A673 (cell line): ENCODE measurements around the gene ZNF487.

Source experiments
- EZH2 ChIP-seq: fragments of 200-600 bp; sonication (generic); IDR thresholded peaks from 2 replicates; pipeline ENCODE4 v1.6.1; 2017; ENCODE audit warnings: borderline replicate concordance, low read depth, mild to moderate bottlenecking, mixed read lengths, antibody characterized with exemption, low read length; ENCODE audit not compliant: poor library complexity, severe bottlenecking
- TF ChIP-seq, protein P1 (sequence below): fragments of 300-800, 200-600 bp; sonication (generic); conservative IDR thresholded peaks from 2 replicates; pipeline ENCODE4 v1.5.1; 2017; ENCODE audit warnings: low read depth, mild to moderate bottlenecking, antibody characterized with exemption, low read length, moderate library complexity, mixed read lengths

DNA sequence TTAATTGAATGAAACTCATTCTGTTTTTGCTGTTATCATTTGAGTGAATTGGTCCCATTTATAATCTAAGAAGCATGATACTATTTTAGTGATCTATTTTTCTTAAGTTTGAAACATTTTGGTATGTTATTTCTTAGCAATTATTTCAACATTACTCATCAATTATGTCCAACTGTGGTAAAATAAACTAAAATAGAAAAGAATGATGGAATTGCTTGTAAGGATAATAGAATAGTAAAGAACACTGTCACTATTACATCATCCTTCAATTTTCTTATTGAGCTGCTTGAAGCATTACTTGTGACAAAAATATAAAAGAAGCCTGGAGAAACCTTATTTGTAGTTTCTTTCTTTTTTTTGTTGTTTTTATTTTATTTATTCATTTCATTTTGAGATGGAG, 42.4 kb downstream of the ZNF487 start:
- TF ChIP-seq, protein P1, sequence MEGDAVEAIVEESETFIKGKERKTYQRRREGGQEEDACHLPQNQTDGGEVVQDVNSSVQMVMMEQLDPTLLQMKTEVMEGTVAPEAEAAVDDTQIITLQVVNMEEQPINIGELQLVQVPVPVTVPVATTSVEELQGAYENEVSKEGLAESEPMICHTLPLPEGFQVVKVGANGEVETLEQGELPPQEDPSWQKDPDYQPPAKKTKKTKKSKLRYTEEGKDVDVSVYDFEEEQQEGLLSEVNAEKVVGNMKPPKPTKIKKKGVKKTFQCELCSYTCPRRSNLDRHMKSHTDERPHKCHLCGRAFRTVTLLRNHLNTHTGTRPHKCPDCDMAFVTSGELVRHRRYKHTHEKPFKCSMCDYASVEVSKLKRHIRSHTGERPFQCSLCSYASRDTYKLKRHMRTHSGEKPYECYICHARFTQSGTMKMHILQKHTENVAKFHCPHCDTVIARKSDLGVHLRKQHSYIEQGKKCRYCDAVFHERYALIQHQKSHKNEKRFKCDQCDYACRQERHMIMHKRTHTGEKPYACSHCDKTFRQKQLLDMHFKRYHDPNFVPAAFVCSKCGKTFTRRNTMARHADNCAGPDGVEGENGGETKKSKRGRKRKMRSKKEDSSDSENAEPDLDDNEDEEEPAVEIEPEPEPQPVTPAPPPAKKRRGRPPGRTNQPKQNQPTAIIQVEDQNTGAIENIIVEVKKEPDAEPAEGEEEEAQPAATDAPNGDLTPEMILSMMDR = no peak
- no peak for TF ChIP-seq EZH2
